Hepatocyte (in vitro differentiated cells): ENCODE data around the gene ADAMTS14. TPM values are rescaled to one million over a fixed set of nuclear protein-coding genes. Genes with fewer than 3 reads are reported as not detected.
A peak's percentile ranks its signal among the peaks of the same experiment; 100 is the strongest.

ENCODE experiments used
- DNase-seq: peaks from one replicate; pipeline ENCODE4 v3.0.0-alpha.2; 2016; ENCODE audit warnings: low spot score
- H2AFZ ChIP-seq: fragments of 200-600 bp; sonication (generic); 2 replicates; pipeline ENCODE4 v1.6.0; 2016; ENCODE audit warnings: antibody characterized with exemption, mild to moderate bottlenecking
- H3K27ac ChIP-seq: fragments of 200-600 bp; sonication (generic); 2 replicates; pipeline ENCODE4 v1.5.1; 2016; ENCODE audit warnings: mild to moderate bottlenecking
- H3K27me3 ChIP-seq: fragments of 200-600 bp; sonication (generic); 2 replicates; pipeline ENCODE4 v1.6.1; 2016
- H3K36me3 ChIP-seq: fragments of 200-600 bp; sonication (generic); replicated peaks from 2 replicates; pipeline ENCODE4 v1.5.1; 2016; ENCODE audit warnings: low read depth; ENCODE audit not compliant: insufficient read depth
- H3K4me1 ChIP-seq: fragments of 200-600 bp; sonication (generic); 2 replicates; pipeline ENCODE4 v1.5.1; 2016; ENCODE audit warnings: mild to moderate bottlenecking, moderate library complexity; ENCODE audit not compliant: insufficient read depth
- H3K4me2 ChIP-seq: fragments of 200-600 bp; sonication (generic); 2 replicates; pipeline ENCODE4 v1.6.0; 2016
- H3K4me3 ChIP-seq: fragments of 200-600 bp; sonication (generic); 2 replicates; pipeline ENCODE4 v1.5.1; 2016; ENCODE audit warnings: mild to moderate bottlenecking
- H3K79me2 ChIP-seq: fragments of 200-600 bp; sonication (generic); 2 replicates; pipeline ENCODE4 v1.6.0; 2017; ENCODE audit warnings: mild to moderate bottlenecking
- H3K9me2 ChIP-seq: fragments of 200-600 bp; sonication (generic); replicated peaks from 2 replicates; pipeline ENCODE4 v1.6.0; 2017; ENCODE audit warnings: mild to moderate bottlenecking; ENCODE audit not compliant: insufficient read depth
- H3K9me3 ChIP-seq: fragments of 200-600 bp; sonication (generic); 2 replicates; pipeline ENCODE4 v1.5.1; 2016; ENCODE audit warnings: low read depth, mild to moderate bottlenecking
- H4K20me1 ChIP-seq: fragments of 200-600 bp; sonication (generic); 2 replicates; pipeline ENCODE4 v1.6.0; 2016; ENCODE audit warnings: mild to moderate bottlenecking; ENCODE audit not compliant: insufficient read depth, poor library complexity, severe bottlenecking
- EZH2 ChIP-seq: fragments of 200-600 bp; sonication (generic); IDR thresholded peaks from 2 replicates; pipeline ENCODE4 v1.6.1; 2016; ENCODE audit warnings: antibody characterized with exemption, mild to moderate bottlenecking, borderline replicate concordance
- EZH2phosphoT487 ChIP-seq: fragments of 200-600 bp; sonication (generic); IDR thresholded peaks from one replicate; pipeline ENCODE4 v1.6.1; 2018; ENCODE audit warnings: antibody characterized with exemption, mild to moderate bottlenecking, low read depth, moderate library complexity; ENCODE audit not compliant: unreplicated experiment, severe bottlenecking
- WGBS: methylation state at CpG from one replicate; pipeline ENCODE4 v1.1.6; 2016; ENCODE audit warnings: low lambda C conversion rate; ENCODE audit errors: missing lambda C conversion rate; 5-methylcytosine and 5-hydroxymethylcytosine counted together
- polyA plus RNA-seq: library from polyadenylated mRNA; unstranded; fragments of >200 nt; fragmentation: Nextera tagmentation; extraction: Ambion mirVana; gene quantifications from 2 replicates; pipeline ENCODE4 v1.2.1, GENCODE V29; 2016
- total RNA-seq: library from RNA; depleted of rRNA; stranded (reverse); fragments of >200 nt; gene quantifications from 2 replicates; pipeline ENCODE4 v1.2.3, GENCODE V29; 2014
- TF ChIP-seq, protein P1 (sequence below): fragments of 200-600 bp; sonication (generic); IDR thresholded peaks from 2 replicates; pipeline ENCODE4 v1.5.1; 2016; ENCODE audit warnings: antibody characterized with exemption, mild to moderate bottlenecking; ENCODE audit not compliant: poor library complexity

ADAMTS14 gene
- total and polyA plus RNA-seq, 2 experiments from 2014 or later = 0.87 to 2.1 TPM

DNA sequence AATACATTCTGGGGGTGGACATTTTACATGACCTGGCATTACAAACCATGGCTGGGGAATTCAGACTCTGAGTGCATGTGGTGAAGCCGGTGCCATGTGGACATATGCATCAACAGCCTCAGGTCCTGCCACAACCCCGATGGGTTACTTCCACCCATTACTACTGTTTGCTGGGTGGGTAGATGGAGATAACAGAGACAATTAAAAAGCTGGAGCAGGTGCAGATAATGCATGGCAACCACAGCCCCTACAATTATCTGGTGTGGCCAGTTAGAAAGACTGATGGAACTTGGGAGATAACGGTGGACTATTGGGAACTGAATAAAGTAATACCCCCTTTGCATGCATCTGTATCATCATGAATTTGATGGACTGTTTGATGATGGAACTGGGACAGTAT lies 21.6 kb upstream of the ADAMTS14 start:
- H3K9me2 ChIP-seq = no peaks in the 10 kb centered on the region
- no peaks in the 10 kb centered on the region for H3K9me3 ChIP-seq
- no peaks in the 10 kb centered on the region for H3K27me3 ChIP-seq
- TF ChIP-seq, protein P1, sequence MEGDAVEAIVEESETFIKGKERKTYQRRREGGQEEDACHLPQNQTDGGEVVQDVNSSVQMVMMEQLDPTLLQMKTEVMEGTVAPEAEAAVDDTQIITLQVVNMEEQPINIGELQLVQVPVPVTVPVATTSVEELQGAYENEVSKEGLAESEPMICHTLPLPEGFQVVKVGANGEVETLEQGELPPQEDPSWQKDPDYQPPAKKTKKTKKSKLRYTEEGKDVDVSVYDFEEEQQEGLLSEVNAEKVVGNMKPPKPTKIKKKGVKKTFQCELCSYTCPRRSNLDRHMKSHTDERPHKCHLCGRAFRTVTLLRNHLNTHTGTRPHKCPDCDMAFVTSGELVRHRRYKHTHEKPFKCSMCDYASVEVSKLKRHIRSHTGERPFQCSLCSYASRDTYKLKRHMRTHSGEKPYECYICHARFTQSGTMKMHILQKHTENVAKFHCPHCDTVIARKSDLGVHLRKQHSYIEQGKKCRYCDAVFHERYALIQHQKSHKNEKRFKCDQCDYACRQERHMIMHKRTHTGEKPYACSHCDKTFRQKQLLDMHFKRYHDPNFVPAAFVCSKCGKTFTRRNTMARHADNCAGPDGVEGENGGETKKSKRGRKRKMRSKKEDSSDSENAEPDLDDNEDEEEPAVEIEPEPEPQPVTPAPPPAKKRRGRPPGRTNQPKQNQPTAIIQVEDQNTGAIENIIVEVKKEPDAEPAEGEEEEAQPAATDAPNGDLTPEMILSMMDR = no peak
- TF ChIP-seq EZH2phosphoT487 (no peak), EZH2 (no peak)
- no peaks in the 10 kb centered on the region for H4K20me1 ChIP-seq
- no peak overlapping the region for H3K4me2 ChIP-seq
- 98% methylated on average over 3 of the region's 3 CpGs for WGBS
- no peak overlapping the region for H2AFZ ChIP-seq
- no peaks in the 10 kb centered on the region for H3K4me1 ChIP-seq
- H3K79me2 ChIP-seq = no peaks in the 10 kb centered on the region
- no peak overlapping the region for H3K4me3 ChIP-seq
- H3K36me3 ChIP-seq = no peaks in the 10 kb centered on the region
- no peak for DNase-seq
- H3K27ac ChIP-seq = no peak overlapping the region

DNA sequence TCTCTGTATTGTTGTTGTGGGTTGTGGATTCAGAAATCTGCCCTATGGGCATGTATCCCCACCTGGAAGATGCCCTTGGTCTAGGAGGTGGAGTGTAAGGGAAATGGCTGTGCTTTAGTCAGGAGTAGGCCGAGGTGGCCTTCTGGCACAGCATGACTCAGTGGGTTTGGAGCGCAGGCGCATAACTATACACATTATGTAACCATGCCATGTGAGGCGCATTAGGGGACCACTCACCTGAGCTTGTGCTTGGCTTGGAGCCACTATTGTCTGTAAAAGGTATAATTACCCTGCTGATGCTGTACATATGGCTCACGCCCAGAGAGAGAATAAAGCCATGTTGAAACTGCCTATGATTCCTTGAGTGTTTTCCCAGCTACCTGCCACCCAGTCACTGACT lies 20.6 kb upstream of the ADAMTS14 start:
- 94% methylated on average over 5 of the region's 5 CpGs for WGBS
- H3K9me2 ChIP-seq = no peaks in the 10 kb centered on the region
- no peaks in the 10 kb centered on the region for H3K27me3 ChIP-seq
- no peaks in the 10 kb centered on the region for H4K20me1 ChIP-seq
- no peak overlapping the region for H3K27ac ChIP-seq
- no peak overlapping the region for H3K4me3 ChIP-seq
- DNase-seq = no peak
- TF ChIP-seq EZH2 (no peak), EZH2phosphoT487 (no peak)
- TF ChIP-seq, protein P1 = no peak
- no peaks in the 10 kb centered on the region for H3K9me3 ChIP-seq
- H3K4me1 ChIP-seq = no peaks in the 10 kb centered on the region
- no peaks in the 10 kb centered on the region for H3K36me3 ChIP-seq
- no peaks in the 10 kb centered on the region for H3K79me2 ChIP-seq
- no peak overlapping the region for H2AFZ ChIP-seq
- H3K4me2 ChIP-seq = no peak overlapping the region

DNA sequence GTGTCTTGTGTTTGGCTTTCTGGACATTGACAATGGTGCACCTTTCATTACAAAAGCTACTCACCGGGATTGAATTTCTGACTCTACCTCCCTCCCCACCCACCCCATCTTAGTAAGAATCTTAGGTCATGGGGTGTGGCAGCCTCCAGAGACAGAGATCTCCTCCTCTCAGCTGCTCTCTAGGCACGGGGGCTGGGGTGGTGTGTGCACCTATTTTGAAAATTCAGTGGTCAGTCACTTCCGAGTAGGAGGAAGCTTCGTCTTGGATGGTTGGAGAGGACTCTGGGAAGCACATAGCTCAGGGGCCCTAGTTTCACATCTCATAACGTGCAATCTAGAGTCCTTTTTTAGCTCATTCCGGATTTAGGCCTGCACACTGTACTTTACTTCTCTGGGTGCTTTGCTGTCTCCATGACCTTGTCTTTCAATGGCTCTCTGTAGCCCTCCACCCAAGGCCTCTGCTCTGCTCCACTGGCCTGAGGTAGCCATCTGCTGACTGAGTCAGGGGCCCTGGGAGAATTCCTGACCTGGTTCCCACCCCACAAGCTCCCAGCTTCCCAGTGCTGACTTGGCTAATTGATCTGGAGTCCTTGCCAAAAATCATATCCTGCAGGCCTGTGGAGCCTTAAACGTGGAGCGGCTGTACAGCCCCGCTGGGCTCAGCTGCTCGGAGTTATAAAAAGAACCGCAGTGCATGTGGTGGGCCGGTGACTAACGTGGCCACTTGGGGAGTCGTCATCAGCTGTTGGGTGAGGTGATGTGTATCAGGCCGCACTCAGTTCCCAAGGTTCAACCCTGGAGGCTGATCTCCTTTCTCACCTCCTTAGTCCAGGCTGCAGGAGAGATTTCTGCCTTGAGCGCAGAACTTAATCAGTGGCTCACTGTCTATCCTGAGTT lies 19.3 kb upstream of the ADAMTS14 start:
- 62% methylated on average over 16 of the region's 16 CpGs for WGBS
- TF ChIP-seq, protein P1 = no peak
- TF ChIP-seq EZH2 = no peak
- TF ChIP-seq EZH2phosphoT487 = no peak
- Histone ChIP-seq H3K9me2 (no peaks in the 10 kb centered on the region), H3K27me3 (no peaks in the 10 kb centered on the region), H3K79me2 (no peaks in the 10 kb centered on the region), H4K20me1 (no peaks in the 10 kb centered on the region), H3K4me3 (no peak overlapping the region), H3K9me3 (no peaks in the 10 kb centered on the region), H3K36me3 (no peaks in the 10 kb centered on the region), H3K27ac (peak overlapping the region; percentile 40), H3K4me2 (no peak overlapping the region), H3K4me1 (no peaks in the 10 kb centered on the region), H2AFZ (no peak overlapping the region)
- DNase-seq = peak; percentile 36
